ENCODE measurements around the gene GABRB1. TPM values are rescaled to one million over a fixed set of nuclear protein-coding genes. Genes with fewer than 3 reads are reported as not detected.

The GABRB1 gene
- total and polyA plus RNA-seq, 2 experiments from 2014 or later, result 0.42 to 1.1 TPM

DNA sequence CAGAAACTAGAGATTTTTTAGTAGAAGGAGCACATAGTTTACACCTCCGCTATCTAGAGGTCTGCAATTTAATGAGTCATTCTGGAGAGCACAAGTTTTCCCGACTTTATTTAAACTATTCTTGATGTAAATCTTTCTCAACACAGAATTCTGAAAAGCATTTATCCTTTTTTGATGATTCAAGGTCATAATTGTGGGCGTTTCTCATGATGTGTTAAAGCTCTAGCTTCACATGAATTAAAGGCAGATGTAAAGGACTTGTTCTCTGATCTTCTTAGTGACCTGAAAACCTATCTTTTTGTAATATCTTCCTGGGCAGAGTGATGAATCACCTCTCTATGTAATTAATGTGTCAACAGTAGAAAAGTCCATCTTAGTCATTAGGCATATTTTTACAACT, 303.3 kb downstream of the GABRB1 start:
- H3K27me3 ChIP-seq, result no peaks in the 10 kb centered on the region
- H3K4me3 ChIP-seq, result no peak overlapping the region
- no peak overlapping the region for H3K27ac ChIP-seq
- H3K4me1 ChIP-seq (ENCODE audit: low read depth), result no peaks in the 10 kb centered on the region
- TF ChIP-seq, protein P1, sequence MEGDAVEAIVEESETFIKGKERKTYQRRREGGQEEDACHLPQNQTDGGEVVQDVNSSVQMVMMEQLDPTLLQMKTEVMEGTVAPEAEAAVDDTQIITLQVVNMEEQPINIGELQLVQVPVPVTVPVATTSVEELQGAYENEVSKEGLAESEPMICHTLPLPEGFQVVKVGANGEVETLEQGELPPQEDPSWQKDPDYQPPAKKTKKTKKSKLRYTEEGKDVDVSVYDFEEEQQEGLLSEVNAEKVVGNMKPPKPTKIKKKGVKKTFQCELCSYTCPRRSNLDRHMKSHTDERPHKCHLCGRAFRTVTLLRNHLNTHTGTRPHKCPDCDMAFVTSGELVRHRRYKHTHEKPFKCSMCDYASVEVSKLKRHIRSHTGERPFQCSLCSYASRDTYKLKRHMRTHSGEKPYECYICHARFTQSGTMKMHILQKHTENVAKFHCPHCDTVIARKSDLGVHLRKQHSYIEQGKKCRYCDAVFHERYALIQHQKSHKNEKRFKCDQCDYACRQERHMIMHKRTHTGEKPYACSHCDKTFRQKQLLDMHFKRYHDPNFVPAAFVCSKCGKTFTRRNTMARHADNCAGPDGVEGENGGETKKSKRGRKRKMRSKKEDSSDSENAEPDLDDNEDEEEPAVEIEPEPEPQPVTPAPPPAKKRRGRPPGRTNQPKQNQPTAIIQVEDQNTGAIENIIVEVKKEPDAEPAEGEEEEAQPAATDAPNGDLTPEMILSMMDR (IDR thresholded peaks at IDR 0.05; ENCODE audit: low read depth, low read length), result no peak
- DNase-seq (ENCODE audit: low read depth in 1 of 2, low spot score in 1 of 2), result no peak
- no peaks in the 10 kb centered on the region for H3K36me3 ChIP-seq
- H3K9me3 ChIP-seq (ENCODE audit: low read depth), result no peaks in the 10 kb centered on the region

DNA sequence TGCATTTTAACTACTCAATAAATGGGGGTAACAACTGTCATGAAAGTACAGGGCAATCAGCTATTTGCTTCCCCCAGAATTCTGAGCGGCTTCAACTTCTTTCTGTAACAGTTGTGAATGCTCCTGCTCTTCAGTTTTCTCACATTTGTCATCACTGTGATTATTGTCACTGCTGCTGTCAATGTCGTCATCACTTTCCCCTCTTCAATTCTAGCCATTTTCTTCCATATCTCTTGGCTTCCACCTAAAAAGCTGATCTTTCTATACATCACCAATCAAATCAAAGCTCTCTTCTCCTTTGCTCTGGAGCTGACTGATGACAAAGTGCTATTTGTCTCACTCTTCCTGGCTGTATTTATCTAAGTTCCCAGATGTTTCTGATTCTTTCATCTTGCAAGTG, 306.5 kb downstream of the GABRB1 start:
- Histone ChIP-seq H3K27me3 (no peaks in the 10 kb centered on the region), H3K9me3 (ENCODE audit: low read depth) (no peaks in the 10 kb centered on the region), H3K36me3 (no peaks in the 10 kb centered on the region), H3K4me3 (no peak overlapping the region), H3K4me1 (ENCODE audit: low read depth) (no peaks in the 10 kb centered on the region), H3K27ac (no peak overlapping the region)
- TF ChIP-seq, protein P1 (IDR thresholded peaks at IDR 0.05; ENCODE audit: low read depth, low read length), result no peak
- DNase-seq (ENCODE audit: low read depth in 1 of 2, low spot score in 1 of 2), result no peak

DNA sequence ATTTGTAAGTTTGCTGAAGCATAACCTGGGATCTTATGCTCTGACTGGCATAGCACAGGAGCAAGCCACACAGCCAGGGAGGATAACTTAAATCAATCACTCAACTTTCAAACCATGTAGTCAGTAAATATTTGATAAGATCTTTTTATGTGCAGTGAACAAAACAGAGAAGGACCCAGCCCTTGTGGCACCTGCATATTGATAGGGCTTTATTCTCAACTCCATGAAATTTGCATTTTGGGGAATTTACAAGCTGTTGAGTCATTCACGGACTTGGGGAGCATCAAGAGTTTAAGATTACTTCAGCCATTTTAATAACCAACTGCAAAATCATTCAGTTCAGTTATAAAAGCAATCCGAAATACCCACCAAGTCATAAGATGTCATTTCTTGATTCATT, 309.5 kb downstream of the GABRB1 start:
- no peak overlapping the region for H3K4me3 ChIP-seq
- H3K9me3 ChIP-seq (ENCODE audit: low read depth), result no peaks in the 10 kb centered on the region
- H3K4me1 ChIP-seq (ENCODE audit: low read depth), result no peaks in the 10 kb centered on the region
- no peaks in the 10 kb centered on the region for H3K36me3 ChIP-seq
- TF ChIP-seq, protein P1 (IDR thresholded peaks at IDR 0.05; ENCODE audit: low read depth, low read length), result no peak
- no peak for DNase-seq (ENCODE audit: low read depth in 1 of 2, low spot score in 1 of 2)
- H3K27ac ChIP-seq, result no peak overlapping the region
- H3K27me3 ChIP-seq, result no peaks in the 10 kb centered on the region

DNA sequence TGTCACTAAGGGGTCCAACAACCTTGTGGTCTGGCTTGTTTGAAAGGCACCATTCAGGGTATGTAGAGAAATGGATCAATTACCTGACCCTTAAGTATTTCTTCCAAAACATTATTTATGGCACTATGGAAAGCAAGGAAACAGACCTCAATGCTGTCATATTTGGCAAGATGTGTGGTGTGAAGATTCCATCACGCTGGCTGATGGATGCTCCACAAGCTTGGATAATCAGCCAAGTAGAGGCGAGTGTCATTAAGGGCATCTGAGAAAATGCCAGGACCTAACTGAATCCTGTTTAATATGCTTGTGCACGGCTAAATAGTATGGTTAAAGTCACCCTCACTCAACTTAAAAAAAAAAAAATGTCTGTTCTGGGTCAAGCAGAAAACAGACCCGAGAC, 311.4 kb downstream of the GABRB1 start:
- Histone ChIP-seq H3K9me3 (ENCODE audit: low read depth) (no peaks in the 10 kb centered on the region), H3K27me3 (no peaks in the 10 kb centered on the region), H3K4me1 (ENCODE audit: low read depth) (no peaks in the 10 kb centered on the region), H3K4me3 (no peak overlapping the region), H3K27ac (no peak overlapping the region), H3K36me3 (no peaks in the 10 kb centered on the region)
- TF ChIP-seq, protein P1 (IDR thresholded peaks at IDR 0.05; ENCODE audit: low read depth, low read length), result no peak
- no peak for DNase-seq (ENCODE audit: low read depth in 1 of 2, low spot score in 1 of 2)

DNA sequence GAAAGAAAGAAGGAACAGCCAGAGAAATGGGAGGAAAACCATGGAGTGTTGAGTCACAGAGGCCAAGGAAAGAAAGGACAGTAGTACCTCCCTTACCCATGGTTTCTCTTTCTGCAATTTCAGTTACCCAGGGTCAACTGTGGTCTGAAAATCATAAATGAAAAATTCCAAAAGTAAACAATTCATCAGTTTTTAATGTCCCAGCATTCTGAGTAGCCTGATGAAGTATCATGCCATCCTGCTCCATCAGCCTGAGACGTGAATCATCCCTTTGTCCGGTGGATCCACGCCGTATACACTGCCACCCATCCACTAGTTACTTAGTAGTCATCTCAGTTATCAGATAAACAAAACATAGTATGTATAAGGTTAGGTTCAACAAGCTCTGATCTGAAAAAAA, 318.0 kb downstream of the GABRB1 start:
- TF ChIP-seq, protein P1 (IDR thresholded peaks at IDR 0.05; ENCODE audit: low read depth, low read length), result no peak
- no peak for DNase-seq (ENCODE audit: low read depth in 1 of 2, low spot score in 1 of 2)
- H3K9me3 ChIP-seq (ENCODE audit: low read depth), result no peaks in the 10 kb centered on the region
- H3K27ac ChIP-seq, result no peak overlapping the region
- no peaks in the 10 kb centered on the region for H3K4me1 ChIP-seq (ENCODE audit: low read depth)
- no peaks in the 10 kb centered on the region for H3K27me3 ChIP-seq
- H3K36me3 ChIP-seq, result no peaks in the 10 kb centered on the region
- H3K4me3 ChIP-seq, result no peak overlapping the region

DNA sequence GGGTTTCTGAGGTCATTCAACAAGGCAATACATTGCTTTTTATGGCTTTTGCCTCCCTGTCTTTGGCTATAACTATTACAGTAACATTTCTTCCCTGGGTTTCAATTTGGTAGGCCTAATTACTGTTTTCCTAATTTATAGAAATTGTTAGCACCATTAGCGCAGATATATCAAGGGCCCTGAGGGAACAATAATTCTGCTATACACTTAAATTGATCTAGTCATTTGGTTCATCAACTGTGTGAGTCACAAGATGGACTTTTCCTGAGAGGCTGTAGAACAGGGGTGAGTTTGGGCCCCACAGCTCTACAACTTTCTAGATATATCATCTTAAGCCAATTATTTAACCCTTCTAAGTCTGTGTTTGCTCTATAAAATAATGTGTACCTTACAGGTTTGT, 324.2 kb downstream of the GABRB1 start:
- Histone ChIP-seq H3K9me3 (ENCODE audit: low read depth) (no peaks in the 10 kb centered on the region), H3K27me3 (no peaks in the 10 kb centered on the region), H3K27ac (no peak overlapping the region), H3K36me3 (no peaks in the 10 kb centered on the region), H3K4me3 (no peak overlapping the region), H3K4me1 (ENCODE audit: low read depth) (no peaks in the 10 kb centered on the region)
- DNase-seq (ENCODE audit: low read depth in 1 of 2, low spot score in 1 of 2), result no peak
- TF ChIP-seq, protein P1 (IDR thresholded peaks at IDR 0.05; ENCODE audit: low read depth, low read length), result no peak

Data from cardiac muscle cell (in vitro differentiated cells and primary cell).